RWPE2 (cell line): ENCODE measurements around the gene NTN1.
A peak's percentile ranks its signal among the peaks of the same experiment; 100 is the strongest.

Source experiments
- ATAC-seq: fragments of 200-7000 bp; cut with Tn5 transposase; 3 replicates; pipeline ENCODE4 v1.9.1; 2021; ENCODE audit warnings: low read depth
- DNase-seq: peaks from one replicate; pipeline ENCODE4 v3.0.0-alpha.2; 2020; ENCODE audit warnings: low spot score
- H3K27ac ChIP-seq: fragments of 450-650 bp; 2 replicates; pipeline ENCODE4 v1.5.1; 2017; ENCODE audit warnings: mild to moderate bottlenecking; ENCODE audit not compliant: poor library complexity, severe bottlenecking
- H3K27me3 ChIP-seq: fragments of 250-450 bp; sonication (Bioruptor Pico); 2 replicates; pipeline ENCODE4 v1.5.1; 2021; ENCODE audit warnings: mild to moderate bottlenecking, moderate library complexity; ENCODE audit not compliant: insufficient read depth, poor library complexity, severe bottlenecking
- H3K36me3 ChIP-seq: fragments of 250-450 bp; sonication (Bioruptor Pico); 2 replicates; pipeline ENCODE4 v1.5.1; 2020; ENCODE audit warnings: low read depth, mild to moderate bottlenecking, moderate library complexity
- H3K4me1 ChIP-seq: fragments of 250-450 bp; sonication (Bioruptor Pico); 2 replicates; pipeline ENCODE4 v1.5.1; 2021; ENCODE audit warnings: mild to moderate bottlenecking, moderate library complexity; ENCODE audit not compliant: insufficient read depth, poor library complexity, severe bottlenecking
- H3K4me3 ChIP-seq: fragments of 250-450 bp; sonication (Bioruptor Pico); 2 replicates; pipeline ENCODE4 v1.5.1; 2021; ENCODE audit warnings: mild to moderate bottlenecking, moderate library complexity; ENCODE audit not compliant: severe bottlenecking
- H3K9me3 ChIP-seq: fragments of 250-450 bp; sonication (Bioruptor Pico); 2 replicates; pipeline ENCODE4 v1.5.1; 2021; ENCODE audit warnings: mild to moderate bottlenecking, moderate library complexity; ENCODE audit not compliant: severe bottlenecking
- CTCF ChIP-seq: fragments of 450-650 bp; IDR thresholded peaks from one replicate; pipeline ENCODE4 v1.5.1; 2017; ENCODE audit warnings: mild to moderate bottlenecking, moderate library complexity; ENCODE audit not compliant: poor library complexity, severe bottlenecking

The NTN1 gene

GRCh38 chr17:9237053-9237410 is 215.7 kb downstream of the NTN1 start:
- Histone ChIP-seq H3K27me3 (no peaks in the 10 kb centered on the region), H3K9me3 (no peaks in the 10 kb centered on the region), H3K36me3 (no peaks in the 10 kb centered on the region), H3K4me1 (no peaks in the 10 kb centered on the region), H3K27ac (no peak overlapping the region), H3K4me3 (no peak overlapping the region)
- TF ChIP-seq CTCF: no peak
- DNase-seq: no peak
- no peak for ATAC-seq

- Histone ChIP-seq H3K4me3 (no peak overlapping the region), H3K9me3 (no peaks in the 10 kb centered on the region), H3K27ac (no peak overlapping the region), H3K27me3 (no peaks in the 10 kb centered on the region), H3K36me3 (no peaks in the 10 kb centered on the region), H3K4me1 (no peaks in the 10 kb centered on the region)
- no peak for DNase-seq
- TF ChIP-seq CTCF: no peak
- no peak for ATAC-seq
Observed at GRCh38 chr17:9237661-9238301, 216.5 kb downstream of the NTN1 start.

- Histone ChIP-seq H3K4me3 (no peak overlapping the region), H3K36me3 (no peaks in the 10 kb centered on the region), H3K27ac (no peak overlapping the region), H3K27me3 (no peaks in the 10 kb centered on the region), H3K4me1 (no peaks in the 10 kb centered on the region), H3K9me3 (no peaks in the 10 kb centered on the region)
- DNase-seq (no peak), ATAC-seq (no peak)
- no peak for TF ChIP-seq CTCF
Observed at GRCh38 chr17:9238340-9239245, 217.3 kb downstream of the NTN1 start.

- H3K9me3 ChIP-seq: no peaks in the 10 kb centered on the region
- DNase-seq (no peak), ATAC-seq (no peak)
- H3K4me1 ChIP-seq: no peaks in the 10 kb centered on the region
- no peaks in the 10 kb centered on the region for H3K27me3 ChIP-seq
- no peak overlapping the region for H3K27ac ChIP-seq
- H3K36me3 ChIP-seq: no peaks in the 10 kb centered on the region
- peak overlapping the region; percentile 12 for H3K4me3 ChIP-seq
- TF ChIP-seq CTCF: no peak
Observed at GRCh38 chr17:9239246-9239792, 218.0 kb downstream of the NTN1 start.
